HG03060 (cell line): ENCODE results near the gene MRPS30.
"Not testable (repeated sequence)": the region's sequence is repeated elsewhere in the genome, so short reads cannot be mapped to it uniquely, and the experiment has no call there.

ENCODE experiments used
- ATAC-seq: cut with Tn5 transposase; IDR thresholded peaks from one replicate; pipeline ENCODE4 v1.9.1; 2021; ENCODE audit warnings: low read depth, moderate number of reproducible peaks; ENCODE audit not compliant: unreplicated experiment

Gene MRPS30

DNA sequence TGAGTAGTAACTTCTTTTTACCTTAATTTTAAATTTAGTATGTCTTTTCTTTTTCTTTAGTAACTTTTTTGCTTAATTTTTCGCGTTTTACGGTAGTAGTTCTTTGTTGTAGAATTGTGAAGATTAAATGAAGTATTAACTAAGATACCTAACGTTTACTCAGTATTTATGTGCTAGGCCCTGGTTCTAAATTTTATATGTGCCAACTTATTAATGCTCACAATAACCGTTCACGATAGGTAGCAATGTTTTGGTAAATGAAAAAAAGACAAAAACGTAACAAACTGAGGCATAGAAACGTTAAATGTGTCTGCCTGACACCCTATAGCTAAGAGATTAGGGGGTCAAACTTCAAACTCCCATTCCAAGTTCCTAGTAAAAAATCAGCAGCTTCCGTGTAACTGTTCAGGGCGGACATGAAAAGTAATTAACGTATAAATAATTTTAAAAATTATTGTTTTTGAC lies 1.2 kb downstream of the MRPS30 start:
- no peak for ATAC-seq

DNA sequence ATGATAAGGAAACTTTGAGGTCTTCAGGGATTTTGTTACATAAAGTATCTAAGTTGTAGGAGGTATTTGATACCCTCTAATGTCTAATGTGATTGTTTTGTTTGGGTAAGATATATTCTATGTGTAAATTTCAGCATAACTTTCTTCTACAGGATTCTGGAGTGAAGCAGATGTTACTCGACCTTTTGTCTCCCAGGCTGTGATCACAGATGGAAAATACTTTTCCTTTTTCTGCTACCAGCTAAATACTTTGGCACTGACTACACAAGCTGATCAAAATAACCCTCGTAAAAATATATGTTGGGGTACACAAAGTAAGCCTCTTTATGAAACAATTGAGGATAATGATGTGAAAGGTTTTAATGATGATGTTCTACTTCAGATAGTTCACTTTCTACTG lies 6.0 kb downstream of the MRPS30 start:
- ATAC-seq, result no peak

- no peak for ATAC-seq
Measured at GRCh38 chr5:44821164-44821563, 12.4 kb downstream of the MRPS30 start.

DNA sequence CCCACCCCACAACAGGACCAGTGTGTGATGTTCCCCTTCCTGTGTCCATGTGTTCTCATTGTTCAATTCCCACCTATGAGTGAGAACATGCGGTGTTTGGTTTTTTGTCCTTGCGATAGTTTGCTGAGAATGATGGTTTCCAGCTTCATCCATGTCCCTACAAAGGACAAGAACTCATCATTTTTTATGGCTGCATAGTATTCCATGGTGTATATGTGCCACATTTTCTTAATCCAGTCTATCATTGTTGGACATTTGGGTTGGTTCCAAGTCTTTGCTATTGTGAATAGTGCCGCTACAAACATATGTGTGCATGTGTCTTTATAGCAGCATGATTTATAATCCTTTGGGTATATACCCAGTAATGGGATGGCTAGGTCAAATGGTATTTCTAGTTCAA lies 15.9 kb downstream of the MRPS30 start:
- not testable (repeated sequence) for ATAC-seq

DNA sequence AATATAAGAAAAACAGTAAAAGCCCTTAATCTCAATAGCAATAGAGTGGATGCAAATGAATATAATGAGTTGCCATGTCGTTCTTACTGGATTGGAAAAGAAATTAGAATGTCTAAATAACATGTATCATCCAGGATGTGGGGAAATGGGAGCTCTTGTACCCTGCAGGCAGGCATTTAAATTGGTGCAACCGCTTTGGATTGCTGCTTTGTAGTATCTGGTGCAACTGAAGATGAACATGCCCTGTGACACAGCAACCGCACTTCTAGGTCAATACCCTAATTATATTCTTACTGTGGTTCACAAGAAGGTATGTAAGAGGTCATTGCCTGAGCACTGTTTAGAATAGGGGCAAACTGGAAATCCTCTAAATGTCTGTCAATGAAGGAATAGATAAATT lies 18.9 kb downstream of the MRPS30 start:
- no peak for ATAC-seq

- no peak for ATAC-seq
Measured at GRCh38 chr5:44828719-44829118, 20.0 kb downstream of the MRPS30 start.

- no peak for ATAC-seq
Measured at GRCh38 chr5:44830951-44831350, 22.2 kb downstream of the MRPS30 start.

GRCh38 chr5:44833249-44833648 lies 24.5 kb downstream of the MRPS30 start:
- no peak for ATAC-seq

GRCh38 chr5:44835693-44836092 lies 26.9 kb downstream of the MRPS30 start:
- no peak for ATAC-seq

DNA sequence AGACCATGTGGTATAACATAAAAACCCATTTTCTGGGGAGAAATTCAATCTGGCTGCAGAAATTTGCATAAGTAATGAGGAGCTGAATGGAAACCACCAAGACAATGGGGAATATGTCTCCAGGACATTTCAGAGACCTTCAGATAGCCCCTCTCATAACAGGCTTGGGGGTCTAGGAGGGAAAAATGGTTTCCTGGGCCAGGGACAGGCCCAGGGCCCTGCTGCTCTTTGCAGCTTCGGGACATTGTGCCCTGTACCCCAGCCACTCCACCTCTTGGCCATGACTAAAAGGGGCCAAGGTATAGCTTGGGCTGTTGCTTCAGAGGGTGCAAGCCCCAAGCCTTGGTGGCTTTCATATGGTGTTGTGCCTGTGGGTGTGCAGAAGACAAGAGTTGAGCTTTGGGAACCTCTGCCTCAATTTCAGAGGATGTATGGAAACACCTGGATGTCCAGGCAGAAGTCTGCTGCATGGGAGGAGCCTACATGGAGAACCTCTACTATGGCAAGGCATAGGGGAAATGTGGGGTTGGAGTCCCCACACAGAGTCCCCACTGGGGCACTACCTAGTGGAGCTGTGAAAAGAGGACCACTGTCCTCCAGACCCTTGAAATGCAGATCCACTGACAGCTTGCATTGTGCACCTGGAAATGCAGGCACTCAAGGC lies 30.4 kb downstream of the MRPS30 start:
- ATAC-seq, result no peak

- ATAC-seq, result no peak
Measured at GRCh38 chr5:44842496-44843282, 33.9 kb downstream of the MRPS30 start.

DNA sequence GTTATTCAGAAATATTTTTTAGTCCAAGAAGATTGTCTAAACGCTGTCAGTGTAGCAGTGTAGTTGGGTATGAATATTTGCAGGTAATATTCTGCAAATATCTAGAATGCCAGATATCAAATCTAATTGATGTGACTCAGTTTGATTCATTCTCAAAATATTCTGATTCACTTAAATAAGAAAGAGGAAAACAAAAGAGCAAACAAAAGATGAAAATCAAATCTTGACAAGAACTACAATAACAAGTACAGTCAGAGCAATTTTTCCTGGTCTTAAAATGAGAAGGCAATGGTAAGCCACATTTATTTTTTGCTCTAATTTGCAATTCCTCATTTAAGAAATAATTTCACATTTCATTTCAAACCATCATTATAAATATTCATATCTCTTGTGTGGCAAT lies 36.0 kb downstream of the MRPS30 start:
- ATAC-seq, result no peak

GRCh38 chr5:44845777-44846176 lies 37.0 kb downstream of the MRPS30 start:
- ATAC-seq, result no peak

DNA sequence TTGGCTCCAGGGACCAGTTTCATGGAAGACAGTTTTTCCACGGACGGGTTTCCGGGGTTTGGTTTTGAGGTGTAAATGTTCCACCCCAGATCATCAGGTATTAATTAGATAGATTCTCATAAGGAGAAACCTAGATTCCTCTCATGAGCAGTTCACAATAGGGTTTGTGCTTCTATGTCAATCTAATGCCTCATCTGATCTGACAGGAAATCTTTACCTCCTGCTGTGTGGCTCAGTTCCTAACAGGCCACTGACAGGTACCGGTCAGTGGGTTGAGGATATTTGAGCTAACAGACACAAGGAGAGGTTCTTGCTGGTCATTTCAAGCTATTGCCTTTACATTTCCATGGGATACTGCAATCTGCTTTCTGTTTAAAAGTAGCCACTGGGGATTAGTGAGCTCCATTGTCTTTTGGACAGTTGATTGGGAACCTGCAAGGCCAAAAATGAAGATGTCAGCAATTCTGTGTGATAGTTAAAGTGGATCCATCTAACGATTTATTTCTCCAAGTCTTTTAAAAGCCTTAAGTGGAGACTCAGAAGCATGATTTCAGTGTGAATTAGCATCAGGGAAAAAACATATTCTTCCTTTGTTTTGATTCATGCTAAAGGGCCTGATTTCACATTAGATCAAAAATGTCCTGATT lies 38.6 kb downstream of the MRPS30 start:
- no peak for ATAC-seq

DNA sequence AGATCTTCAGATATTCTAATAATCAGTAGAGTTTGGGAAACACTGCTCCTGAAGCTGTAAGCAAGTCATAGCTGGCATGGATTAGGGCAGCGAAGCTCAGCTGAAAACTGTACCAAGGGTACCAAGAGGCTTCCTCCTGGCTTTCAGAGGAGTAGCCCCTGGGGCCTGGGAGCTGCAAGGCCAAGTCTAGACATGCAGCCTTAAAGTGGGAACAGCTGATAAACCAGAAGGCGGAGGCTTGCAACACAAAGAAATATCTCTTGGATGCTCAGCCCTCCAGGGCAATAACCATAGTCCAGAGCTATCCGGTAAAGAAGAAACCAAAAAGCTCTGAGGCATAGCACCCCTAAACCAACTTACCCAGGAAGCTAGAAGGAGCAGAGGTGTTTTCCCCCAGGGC lies 51.5 kb downstream of the MRPS30 start:
- ATAC-seq, result no peak

- ATAC-seq, result no peak
Measured at GRCh38 chr5:44862808-44863207, 54.1 kb downstream of the MRPS30 start.
